ENCODE measurements around the gene FDPS.

The FDPS gene

GRCh38 chr1:155360051-155360450 lies 51.4 kb downstream of the FDPS start:
- TF ChIP-seq, protein P1, sequence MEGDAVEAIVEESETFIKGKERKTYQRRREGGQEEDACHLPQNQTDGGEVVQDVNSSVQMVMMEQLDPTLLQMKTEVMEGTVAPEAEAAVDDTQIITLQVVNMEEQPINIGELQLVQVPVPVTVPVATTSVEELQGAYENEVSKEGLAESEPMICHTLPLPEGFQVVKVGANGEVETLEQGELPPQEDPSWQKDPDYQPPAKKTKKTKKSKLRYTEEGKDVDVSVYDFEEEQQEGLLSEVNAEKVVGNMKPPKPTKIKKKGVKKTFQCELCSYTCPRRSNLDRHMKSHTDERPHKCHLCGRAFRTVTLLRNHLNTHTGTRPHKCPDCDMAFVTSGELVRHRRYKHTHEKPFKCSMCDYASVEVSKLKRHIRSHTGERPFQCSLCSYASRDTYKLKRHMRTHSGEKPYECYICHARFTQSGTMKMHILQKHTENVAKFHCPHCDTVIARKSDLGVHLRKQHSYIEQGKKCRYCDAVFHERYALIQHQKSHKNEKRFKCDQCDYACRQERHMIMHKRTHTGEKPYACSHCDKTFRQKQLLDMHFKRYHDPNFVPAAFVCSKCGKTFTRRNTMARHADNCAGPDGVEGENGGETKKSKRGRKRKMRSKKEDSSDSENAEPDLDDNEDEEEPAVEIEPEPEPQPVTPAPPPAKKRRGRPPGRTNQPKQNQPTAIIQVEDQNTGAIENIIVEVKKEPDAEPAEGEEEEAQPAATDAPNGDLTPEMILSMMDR (IDR thresholded peaks at IDR 0.05; ENCODE audit: insufficient read depth, low read depth, low read length, missing control alignments), result no peak
- DNase-seq (ENCODE audit: low read depth), result no peak
- H3K4me3 ChIP-seq (ENCODE audit: low read length), result no peak overlapping the region
